Activated CD4-positive, alpha-beta T cell treated with anti-CD3 and anti-CD28 coated beads, Interleukin-10, Interleukin-2, amounts not matched to agents 100 ng/mL and 50 ng/mL, durations not matched to agents 16 hours and 8 hours (primary cell): ENCODE results near the gene SLC15A4.
"Not testable (repeated sequence)": the region's sequence is repeated elsewhere in the genome, so short reads cannot be mapped to it uniquely, and the experiment has no call there.

ENCODE experiments used
- DNase-seq: peaks from one replicate; pipeline ENCODE4 v3.0.0-alpha.2; 2020

SLC15A4 gene

GRCh38 chr12:128823916-128824839, at the start of gene SLC15A4:
SLC15A4 (minus strand) TSS chr12:128823958; CDS start chr12:128823943, 15 bp downstream.
- peak; percentile 98 for DNase-seq

DNA sequence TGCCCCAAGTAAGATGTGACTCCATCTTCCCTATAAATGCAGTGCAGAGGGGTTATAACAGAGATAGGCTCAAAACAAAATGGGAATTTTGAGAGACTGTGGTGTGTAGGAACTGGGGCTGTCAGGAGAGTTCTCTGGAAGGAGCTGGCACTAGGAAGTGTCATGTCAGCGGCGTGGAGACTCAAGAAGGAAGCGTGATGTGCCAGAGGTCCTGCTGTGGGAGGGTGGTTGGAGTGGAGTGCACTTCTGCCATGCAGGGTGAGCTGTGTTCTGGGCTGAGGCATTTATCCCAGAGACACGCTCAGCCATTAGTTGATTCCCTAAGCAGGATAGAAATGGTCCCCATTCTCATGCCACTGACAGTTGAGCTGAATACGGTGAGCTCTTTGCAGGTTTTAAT, 48.5 kb upstream of the SLC15A4 start:
- no peak for DNase-seq

DNA sequence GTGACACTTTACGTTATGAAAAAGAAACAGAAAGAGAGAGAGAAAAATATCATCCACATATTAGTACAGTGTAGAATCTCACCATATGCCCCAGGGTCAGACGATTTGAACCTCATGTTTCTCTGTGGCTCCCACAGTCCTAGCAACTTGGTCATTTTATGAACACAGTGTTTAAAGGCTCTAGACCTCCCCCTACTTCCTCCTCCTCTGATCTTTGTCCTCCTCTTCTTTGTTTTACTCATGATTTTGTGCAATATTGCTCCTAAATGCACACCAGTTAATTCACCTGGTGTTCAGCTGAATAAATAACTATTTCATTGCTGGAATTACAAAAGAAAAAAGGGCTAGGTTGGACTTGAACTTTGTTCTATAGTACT, 47.7 kb upstream of the SLC15A4 start:
- DNase-seq, result no peak

- DNase-seq, result no peak
Observed at GRCh38 chr12:128867466-128867865, 43.7 kb upstream of the SLC15A4 start.

DNA sequence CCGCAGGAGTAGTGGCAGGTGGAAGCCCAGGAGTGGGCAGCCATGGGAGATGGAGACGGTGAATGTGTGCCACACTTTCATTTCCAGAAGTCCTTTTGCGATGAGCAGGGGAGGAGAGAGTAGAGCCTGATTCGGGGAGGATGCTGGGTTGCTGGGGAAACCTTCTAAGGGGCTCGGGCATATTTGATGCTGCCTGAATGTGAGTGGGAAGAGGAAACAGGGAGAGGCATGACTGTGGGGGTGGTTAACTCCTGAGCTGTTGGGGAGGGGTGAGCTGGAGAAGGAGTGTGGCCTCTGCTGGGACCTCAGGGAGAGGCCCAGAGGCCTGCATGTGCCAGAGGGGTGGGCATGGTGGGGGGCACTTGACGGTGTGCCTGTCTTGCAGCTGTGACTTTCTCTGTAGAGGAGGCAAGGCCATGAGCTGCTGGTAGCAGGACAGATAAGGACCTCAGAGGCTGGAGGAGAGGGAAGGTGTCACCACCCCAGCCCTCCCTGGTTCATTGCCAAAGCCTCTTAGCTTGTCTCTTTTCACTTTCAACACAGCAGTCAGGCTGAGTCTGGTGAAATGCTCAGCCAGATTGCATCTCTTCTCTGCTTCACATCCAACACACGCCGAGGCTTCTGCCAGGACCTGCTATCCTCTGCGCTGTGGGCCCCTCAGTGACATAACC, 40.9 kb upstream of the SLC15A4 start:
- no peak for DNase-seq

DNA sequence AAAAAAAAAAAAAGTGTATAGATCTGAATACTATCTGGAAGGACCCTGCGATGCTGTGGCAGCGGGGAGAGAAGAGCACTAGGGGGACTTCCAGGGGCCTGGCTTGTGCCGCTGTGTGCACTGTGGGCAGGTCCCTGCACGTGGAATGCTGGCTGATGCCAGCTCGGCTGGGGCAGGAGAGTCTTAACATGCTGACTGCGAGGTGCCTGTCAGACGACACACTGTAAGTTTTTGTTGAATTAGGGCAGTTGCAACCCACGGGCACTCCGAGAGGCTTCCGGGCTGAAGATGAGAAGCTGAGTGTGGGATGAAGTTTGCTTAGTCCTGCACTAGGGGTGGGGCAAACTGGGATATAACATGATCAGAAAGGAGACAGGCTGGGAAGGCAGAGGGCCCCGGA, 40.2 kb upstream of the SLC15A4 start:
- DNase-seq, result no peak

- no peak for DNase-seq
Observed at GRCh38 chr12:128861226-128862016, 37.7 kb upstream of the SLC15A4 start.

GRCh38 chr12:128859311-128859710, 35.6 kb upstream of the SLC15A4 start:
- no peak for DNase-seq

DNA sequence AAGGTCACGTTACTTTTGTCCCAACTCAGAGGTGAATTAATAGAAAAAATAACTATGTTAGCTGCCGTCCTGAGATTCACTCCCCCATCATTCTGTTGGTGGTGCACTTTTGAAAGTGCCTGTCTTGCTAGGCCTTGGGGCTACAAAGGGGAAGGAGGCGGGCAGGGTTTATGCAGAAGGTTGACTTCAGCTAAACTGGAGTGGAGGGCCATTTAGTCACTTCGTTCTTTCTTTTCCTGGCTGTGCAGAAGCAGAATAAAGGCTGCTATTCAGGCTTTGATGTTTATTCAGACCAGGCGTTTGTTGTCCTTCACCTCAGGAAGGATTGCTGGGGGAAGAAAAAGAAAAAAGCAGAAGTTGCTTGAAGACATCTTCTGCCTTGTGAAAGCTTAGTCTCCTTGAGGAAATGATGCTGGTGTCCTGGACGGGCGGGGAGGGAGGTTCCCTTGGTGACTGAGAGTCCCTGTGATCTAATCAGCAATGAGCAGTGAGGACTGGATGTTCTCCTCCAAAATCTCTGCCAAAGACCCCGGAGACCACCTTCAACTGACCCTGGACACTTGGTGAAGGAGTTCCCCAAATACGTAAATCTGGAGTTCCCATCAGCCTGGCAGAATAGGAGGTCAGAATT, 33.5 kb upstream of the SLC15A4 start:
- DNase-seq, result no peak

- no peak for DNase-seq
Observed at GRCh38 chr12:128856791-128857078, 33.0 kb upstream of the SLC15A4 start.

DNA sequence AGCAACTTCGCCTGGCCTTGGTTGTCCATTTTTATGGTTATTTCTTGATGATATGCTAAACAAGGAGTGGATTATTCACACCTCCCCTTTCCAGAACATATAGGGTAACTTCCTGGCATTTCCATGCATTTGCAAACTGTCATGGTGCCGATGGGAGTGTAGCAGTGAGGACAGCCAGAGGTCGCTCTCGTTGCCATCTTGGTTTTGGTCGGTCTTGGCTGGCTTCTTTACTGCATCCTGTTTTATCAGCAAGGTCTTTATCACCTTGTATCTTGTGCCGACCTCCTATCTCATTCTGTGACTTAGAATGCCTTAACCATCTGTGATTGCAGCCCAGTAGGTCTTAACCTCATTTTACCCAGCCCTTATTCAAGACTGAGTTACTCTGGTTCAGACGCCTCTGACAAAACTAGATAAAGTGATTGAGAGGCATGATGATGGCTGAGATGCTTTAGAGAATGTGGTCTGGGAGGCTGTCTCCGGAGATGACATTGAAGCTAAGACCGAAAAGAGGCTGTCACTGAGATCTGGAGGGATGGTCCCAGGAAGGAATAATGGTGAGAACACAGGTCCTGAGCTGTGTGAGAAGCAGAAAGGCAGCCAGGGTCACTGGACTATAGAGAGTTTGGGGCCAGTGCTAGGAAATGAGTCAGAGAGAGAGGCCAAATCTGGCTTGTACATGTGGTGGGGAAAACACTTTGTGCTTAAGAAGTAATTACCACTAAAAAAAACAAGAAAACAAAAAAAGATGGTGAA, 32.5 kb upstream of the SLC15A4 start:
- no peak for DNase-seq

DNA sequence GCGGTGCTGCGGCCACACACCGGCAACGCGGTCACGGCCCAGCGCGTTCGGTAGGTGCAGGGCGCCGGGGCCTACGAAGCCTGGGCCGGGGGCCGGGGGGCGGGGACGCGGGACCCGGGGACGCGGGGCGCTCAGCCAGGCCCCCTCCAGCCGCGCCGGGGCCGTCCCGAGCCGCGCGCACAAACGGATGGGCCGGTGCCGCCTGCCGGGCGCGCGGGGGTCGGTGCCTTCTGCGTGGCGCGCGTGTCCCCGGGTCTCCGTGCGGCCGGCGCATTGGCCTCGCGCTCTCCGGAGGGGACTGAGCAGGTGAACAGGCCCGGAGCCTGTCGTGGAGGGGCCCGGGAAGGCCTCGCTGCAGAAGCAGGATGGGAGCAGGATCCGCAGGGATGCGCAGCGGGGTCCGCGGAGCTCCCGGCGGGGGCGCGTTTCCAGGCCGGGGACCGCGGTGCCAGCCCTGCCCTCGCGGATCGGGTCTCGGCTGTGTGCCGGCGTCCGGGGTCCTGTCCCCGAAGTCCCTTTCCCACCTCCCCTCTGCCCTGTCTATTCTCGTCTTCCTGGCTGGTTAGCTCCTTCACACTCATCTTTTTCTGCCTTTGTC, 29.9 kb upstream of the SLC15A4 start:
- DNase-seq, result no peak

DNA sequence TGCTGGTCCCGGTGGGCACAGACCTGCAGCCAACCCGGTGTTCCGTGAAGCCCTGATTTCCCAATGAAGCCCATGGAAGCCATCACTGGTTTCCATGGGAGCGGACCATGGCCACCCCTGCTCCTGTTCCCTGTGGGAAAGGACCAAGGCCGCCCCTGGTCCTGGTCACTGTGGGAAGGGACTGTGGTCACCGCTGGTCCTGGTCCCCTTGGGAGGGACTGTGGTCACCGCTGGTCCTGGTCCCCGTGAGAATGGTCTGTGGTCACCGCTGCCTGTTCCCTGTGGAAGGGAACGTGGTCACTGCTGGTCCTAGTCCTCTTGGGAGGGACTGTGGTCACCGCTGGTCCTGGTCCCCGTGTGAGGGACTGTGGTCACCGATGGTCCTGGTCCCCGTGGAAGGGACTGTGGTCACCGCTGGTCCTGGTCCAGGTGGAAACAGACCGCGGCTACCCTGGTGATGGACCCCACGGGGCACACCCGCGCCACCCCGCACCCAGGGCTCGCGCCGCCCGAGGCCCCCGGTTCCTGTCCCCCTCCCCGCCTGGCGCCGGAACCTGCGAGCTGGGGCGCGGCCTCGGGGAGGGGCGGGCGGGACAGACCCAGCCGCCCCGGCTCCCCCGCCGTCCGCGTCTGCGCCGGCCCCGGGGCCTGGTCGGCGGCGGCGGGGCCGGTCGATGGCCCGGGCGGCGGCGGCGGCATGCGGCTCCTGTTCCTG, 29.3 kb upstream of the SLC15A4 start, which contains the start of gene GLT1D1:
GLT1D1 (plus strand) TSS at position 594 of the 715 bp plus-strand sequence; CDS start at position 698, 104 bp downstream.
- no peak for DNase-seq

- no peak for DNase-seq
Observed at GRCh38 chr12:128852026-128852698, 28.4 kb upstream of the SLC15A4 start.

DNA sequence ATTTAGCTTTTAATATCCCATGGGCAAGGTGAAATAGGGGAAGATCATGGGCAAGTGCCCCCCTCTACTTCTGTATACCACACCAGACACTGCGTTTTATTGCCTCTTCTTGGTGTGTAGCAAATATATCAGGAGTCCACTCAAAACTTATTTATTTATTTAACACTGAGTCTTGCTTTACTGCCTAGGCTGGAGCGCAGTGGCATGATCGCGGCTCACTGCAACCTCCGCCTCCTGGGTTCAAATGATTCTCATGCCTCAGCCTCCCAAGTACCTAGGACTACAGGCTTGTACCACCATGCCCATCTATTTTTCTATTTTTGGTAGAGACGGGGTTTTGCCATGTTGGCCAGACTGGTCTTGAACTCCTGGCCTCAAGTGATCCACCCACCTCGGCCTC, 27.7 kb upstream of the SLC15A4 start:
- not testable (repeated sequence) for DNase-seq

DNA sequence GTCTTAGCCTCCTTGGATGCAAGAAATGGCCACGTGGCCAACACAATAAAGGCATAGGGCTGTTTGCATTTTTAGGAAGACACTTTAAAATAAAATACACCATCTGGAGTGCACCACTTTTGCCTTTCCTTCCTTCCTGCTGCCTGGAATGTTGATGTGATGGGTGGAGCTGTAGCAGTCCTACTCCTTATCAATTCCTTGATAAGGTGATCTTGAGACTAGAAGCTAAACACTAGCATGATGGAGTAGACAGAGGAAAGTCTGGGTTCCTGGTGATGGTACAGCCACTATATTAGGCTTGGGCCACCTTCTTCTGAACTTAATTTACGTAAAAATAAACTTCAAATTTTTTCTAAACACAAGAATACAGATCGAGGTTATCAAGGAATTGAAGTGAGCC, 26.6 kb upstream of the SLC15A4 start:
- DNase-seq, result no peak

DNA sequence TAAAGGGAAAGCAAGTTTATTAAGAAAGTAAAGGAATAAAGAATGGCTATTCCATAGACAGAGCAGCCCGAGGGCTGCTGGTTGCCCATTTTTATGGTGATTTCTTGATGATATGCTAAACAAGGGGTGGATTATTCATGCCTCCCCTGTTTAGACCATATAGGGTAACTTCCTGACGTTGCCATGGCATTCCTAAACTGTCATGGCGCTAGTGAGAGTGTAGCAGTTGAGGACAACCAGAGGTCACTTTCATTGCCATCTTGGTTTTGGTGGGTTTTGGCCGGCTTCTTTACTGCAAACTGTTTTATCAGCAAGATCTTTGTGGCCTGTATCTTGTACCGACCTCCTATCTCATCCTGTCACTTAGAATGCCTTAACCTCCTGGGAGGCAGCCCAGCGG, 26.0 kb upstream of the SLC15A4 start:
- not testable (repeated sequence) for DNase-seq

- DNase-seq, result no peak
Observed at GRCh38 chr12:128848371-128848770, 24.6 kb upstream of the SLC15A4 start.

- not testable (repeated sequence) for DNase-seq
Observed at GRCh38 chr12:128846671-128847070, 22.9 kb upstream of the SLC15A4 start.

- DNase-seq, result peak; percentile 40
Observed at GRCh38 chr12:128844031-128844635, 20.4 kb upstream of the SLC15A4 start.
